GM12878 (cell line): ENCODE measurements around the gene CTNNBL1. TPM values are rescaled to one million over a fixed set of nuclear protein-coding genes. Genes with fewer than 3 reads are reported as not detected.

Source experiments
- ATAC-seq: fragments of 200-7000 bp; cut with Tn5 transposase; 3 replicates; pipeline ENCODE4 v1.9.1; 2020; ENCODE audit warnings: mild to moderate bottlenecking, moderate library complexity
- BruUV-seq: library from RNA; stranded (reverse); fragments of 400-500 nt; replicated peaks from 2 replicates; lab custom pipeline; 2021; lab: Mats Ljungman, UMichigan
- CTCF ChIA-PET: fragments of 300-600 bp; sonication (Branson Sonifier 250); formaldehyde crosslinking; extraction: SDS; loops from one replicate; lab custom pipeline; 2021; ENCODE audit warnings: inconsistent platforms; lab: Yijun Ruan, JAX
- POLR2A ChIA-PET: fragments of 350-600 bp; formaldehyde crosslinking; extraction: SDS; loops from one replicate; lab custom pipeline; 2021; ENCODE audit warnings: inconsistent platforms; lab: Charles Lee
- RAD21 ChIA-PET: fragments of 300-600 bp; sonication (Branson Sonifier 250); formaldehyde crosslinking; loops from one replicate; lab custom pipeline; 2023; ENCODE audit warnings: antibody characterized with exemption; ENCODE audit not compliant: unreplicated experiment; lab: Charles Lee
- SMC1A ChIA-PET: fragments of 300-600 bp; sonication (Branson Sonifier 250); formaldehyde crosslinking; loops from one replicate; lab custom pipeline; 2023; ENCODE audit not compliant: unreplicated experiment, uncharacterized antibody; lab: Charles Lee
- DNase-seq: peaks from one replicate; pipeline ENCODE4 v3.0.0-alpha.2; 2011; ENCODE audit warnings: low read depth, low spot score
- FAIRE-seq: peaks from 3 replicates; lab custom pipeline; 2011; peaks lifted over from hg19 to GRCh38; lab: Jason Lieb, UNC
- H2AFZ ChIP-seq: 2 replicates; pipeline ENCODE4 v1.6.0; 2011; ENCODE audit warnings: low read depth, low read length, control low read depth; ENCODE audit not compliant: control insufficient read depth
- H3K27ac ChIP-seq: 2 replicates; pipeline ENCODE4 v1.5.1; 2011; ENCODE audit warnings: control low read depth; ENCODE audit not compliant: control insufficient read depth, insufficient read depth
- H3K27me3 ChIP-seq, 2 experiments: replicated peaks in 1 of 2; 2 replicates each; pipeline versions ENCODE4 v1.6.0 to v1.6.1; 2011; ENCODE audit warnings: low read length in 1 of 2; ENCODE audit not compliant: control insufficient read depth in 2 of 2, insufficient read depth in 2 of 2
- H3K36me3 ChIP-seq, 2 experiments: 2 replicates each; pipeline ENCODE4 v1.5.1; 2011; ENCODE audit warnings: low read length in 1 of 2; ENCODE audit not compliant: control insufficient read depth in 2 of 2, insufficient read depth in 2 of 2
- H3K4me1 ChIP-seq: 2 replicates; pipeline ENCODE4 v1.6.1; 2011; ENCODE audit warnings: mild to moderate bottlenecking, low read length, moderate library complexity, mixed read lengths; ENCODE audit not compliant: control insufficient read depth, insufficient read depth
- H3K4me2 ChIP-seq: 2 replicates; pipeline ENCODE4 v1.6.0; 2011; ENCODE audit warnings: control low read depth; ENCODE audit not compliant: control insufficient read depth, insufficient read depth
- H3K4me3 ChIP-seq: fragments of 200-600 bp; sonication (generic); 2 replicates; pipeline ENCODE4 v1.5.1; 2016
- H3K79me2 ChIP-seq: 2 replicates; pipeline ENCODE4 v1.6.0; 2011; ENCODE audit warnings: low read length; ENCODE audit not compliant: control insufficient read depth, insufficient read depth
- H3K9ac ChIP-seq: 2 replicates; pipeline ENCODE4 v1.8.0; 2011; ENCODE audit warnings: low read length, control low read depth, mixed read lengths; ENCODE audit not compliant: control insufficient read depth, insufficient read depth
- H3K9me3 ChIP-seq: replicated peaks from 3 replicates; pipeline ENCODE4 v1.5.1; 2011; ENCODE audit warnings: mild to moderate bottlenecking, low read length; ENCODE audit not compliant: control insufficient read depth, insufficient read depth
- H4K20me1 ChIP-seq: 2 replicates; pipeline ENCODE4 v1.6.0; 2011; ENCODE audit not compliant: control insufficient read depth, insufficient read depth
- BHLHE40 ChIP-seq, 2 experiments: fragments of 450-650 bp in 1 of 2; IDR thresholded peaks; 2 replicates each; pipeline ENCODE4 v1.6.1; 2011 to 2017; ENCODE audit warnings: low read depth in 2 of 2, borderline replicate concordance in 1 of 2, improper control_type of control experiment in 1 of 2, low read length in 1 of 2, mild to moderate bottlenecking in 1 of 2
- PRDM15 ChIP-seq: fragments of 450-650 bp; formaldehyde crosslinking; IDR thresholded peaks from 2 replicates; pipeline ENCODE4 v1.4.0; 2020; ENCODE audit warnings: mild to moderate bottlenecking, moderate library complexity
- RELA ChIP-seq: fragments of 450-650 bp; IDR thresholded peaks from 2 replicates; pipeline ENCODE4 v1.8.0; 2014; ENCODE audit warnings: borderline replicate concordance; ENCODE audit not compliant: partially characterized antibody
- ZBTB33 ChIP-seq: fragments of 450-650 bp; IDR thresholded peaks from 2 replicates; pipeline ENCODE4 v1.6.1; 2017; ENCODE audit warnings: mild to moderate bottlenecking
- WGBS: methylation state at CpG from one replicate; pipeline ENCODE4 v1.1.6; 2016; ENCODE audit warnings: low lambda C conversion rate; ENCODE audit not compliant: insufficient replicate concordance, insufficient coverage; ENCODE audit errors: missing lambda C conversion rate; 5-methylcytosine and 5-hydroxymethylcytosine counted together
- in situ Hi-C: fragments of 300-500 bp; cut with MboI; formaldehyde crosslinking; loops from 9 replicates; pipeline ENCODE4 v1.14.3; 2018; ENCODE audit warnings: mixed read lengths
- intact Hi-C: fragments of 100-400 bp; cut with micrococcal nuclease; formaldehyde crosslinking; loops from one replicate; pipeline ENCODE4 v1.14.2; 2022; ENCODE audit not compliant: unreplicated experiment
- polyA plus RNA-seq, 11 experiments: library from polyadenylated mRNA; depleted of rRNA in 4 of 11; unstranded in 6 of 11; stranded (reverse) in 5 of 11; fragments of >200 nt; fragmentation: Nextera tagmentation in 4 of 11; fragmentation: Illumina TruSeq in 1 of 11; extraction: Ambion mirVana in 4 of 11; extraction: Trizol in 1 of 11; gene quantifications; 1 replicate in 1 of 11; 2 replicates in 10 of 11; pipeline versions ENCODE4 v1.2.1 to v1.2.3, GENCODE V29; 2011 to 2016; ENCODE audit warnings: inconsistent platforms in 2 of 11, missing spikeins in 2 of 11, low read depth in 1 of 11
- total RNA-seq, 4 experiments: library from RNA; depleted of rRNA in 3 of 4; stranded (reverse); fragments of >200 nt in 3 of 4; fragmentation: Illumina TruSeq in 1 of 4; extraction: Trizol in 1 of 4; gene quantifications; 2 replicates each; pipeline versions ENCODE4 v1.2.1 to v1.2.3, GENCODE V29; 2013 to 2021

The CTNNBL1 gene
- total and polyA plus RNA-seq, 10 of the 15 experiments (the other 5 are each of a cell fraction or from before 2014, with no cell fraction given) = 43.1 to 102 (median 67.8) TPM

- Histone ChIP-seq H3K4me1 (no peaks in the 10 kb centered on the region), H3K9me3 (no peaks in the 10 kb centered on the region), H3K9ac (no peak overlapping the region), H3K4me3 (no peak overlapping the region), H4K20me1 (no peaks in the 10 kb centered on the region), H3K36me3 (peaks cover 2 to 6% of the 10 kb centered on the region in 2 experiments; a peak in 2 of 4 replicates), H3K27me3 (no peaks in the 10 kb centered on the region), H2AFZ (no peak overlapping the region), H3K79me2 (no peaks in the 10 kb centered on the region), H3K4me2 (no peak overlapping the region), H3K27ac (no peak overlapping the region)
- SMC1A ChIA-PET = interaction anchor here (1.0 to 1.3 kb wide), 2 partner anchors 8 to 16 kb away, joined by 3 to 5 read pairs; no protein-coding TSS in a partner anchor
- DNase-seq (no peak), FAIRE-seq (no peak), ATAC-seq (no peak)
- CTCF ChIA-PET = interaction anchor here (0.6 to 0.7 kb wide), 2 partner anchors 90 to 314 kb away, joined by 3 read pairs; no protein-coding TSS in a partner anchor
- no TSS peak for BruUV-seq
- TF ChIP-seq PRDM15 (CRISPR knock-in tag) (no peak), ZBTB33 (no peak), BHLHE40 (IDR thresholded peaks at IDR 0.05; ENCODE audit: borderline replicate concordance in 1 of 2, low read depth in 2 of 2, low read length in 1 of 2) (no peak), RELA (no peak)
- POLR2A ChIA-PET = no interaction called here
- in situ Hi-C loops = no loop called here
- intact Hi-C loops = no loop called here
- 98% methylated on average over 4 of the region's 4 CpGs for WGBS
- RAD21 ChIA-PET = interaction anchor here (0.6 kb wide), 1 partner anchor 316 kb away, joined by 5 read pairs; no protein-coding TSS in a partner anchor
Measured at GRCh38 chr20:37796121-37796520, 102.3 kb downstream of the CTNNBL1 start.
